ENCODE data around the gene THSD7A.

The THSD7A gene

DNA sequence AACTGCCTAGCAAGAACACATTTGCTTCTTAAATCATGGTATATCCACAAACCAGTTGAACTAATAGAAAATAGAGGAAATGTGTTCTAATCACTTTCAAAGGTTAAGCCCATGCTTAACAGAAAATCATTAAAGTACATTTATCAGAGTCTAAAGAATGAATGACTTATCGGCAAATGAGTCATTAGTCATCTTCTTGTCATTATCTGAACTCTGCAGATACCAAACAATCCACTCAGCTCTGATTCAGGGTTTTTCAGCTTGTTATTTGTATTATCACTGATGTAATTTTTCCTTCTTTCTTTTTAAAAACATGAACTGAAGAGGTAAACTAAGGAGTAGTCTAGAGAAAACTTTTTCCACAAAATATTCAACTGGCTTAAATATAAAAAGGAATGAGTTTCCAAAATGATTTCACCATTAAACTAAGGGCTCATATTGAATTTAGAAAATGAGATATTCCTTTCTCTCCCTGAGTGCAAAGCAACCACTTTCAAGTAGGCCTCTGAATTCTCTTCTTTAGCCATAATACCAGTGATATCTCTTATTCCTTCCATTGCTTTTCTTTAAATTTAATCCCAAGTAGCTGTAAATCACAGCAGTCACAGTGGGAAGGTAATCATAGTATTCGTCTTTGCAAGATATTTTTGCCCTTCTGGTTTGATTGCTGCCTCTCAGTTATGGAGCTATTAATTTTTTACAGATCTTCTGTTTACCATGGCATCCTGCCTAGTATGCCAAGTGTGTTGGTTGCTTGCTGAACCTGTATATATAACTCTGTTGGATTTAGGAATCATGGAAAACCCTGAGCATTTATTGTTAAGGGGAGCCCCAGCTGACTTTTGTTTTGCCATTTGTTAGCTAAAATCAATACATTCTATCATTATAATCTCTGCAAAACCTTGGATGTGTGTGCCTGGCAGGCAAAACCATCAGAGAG lies 125.1 kb downstream of the THSD7A start:
- TF ChIP-seq ZFX (IDR thresholded peaks at IDR 0.05), result no peak
- H3K27ac ChIP-seq, result no peak overlapping the region

- no peak overlapping the region for H3K27ac ChIP-seq
- TF ChIP-seq ZFX (IDR thresholded peaks at IDR 0.05) (no peak), CTCF (conservative IDR thresholded peaks at IDR 0.05) (no peak)
Measured at GRCh38 chr7:11703829-11704228, 128.2 kb downstream of the THSD7A start.

DNA sequence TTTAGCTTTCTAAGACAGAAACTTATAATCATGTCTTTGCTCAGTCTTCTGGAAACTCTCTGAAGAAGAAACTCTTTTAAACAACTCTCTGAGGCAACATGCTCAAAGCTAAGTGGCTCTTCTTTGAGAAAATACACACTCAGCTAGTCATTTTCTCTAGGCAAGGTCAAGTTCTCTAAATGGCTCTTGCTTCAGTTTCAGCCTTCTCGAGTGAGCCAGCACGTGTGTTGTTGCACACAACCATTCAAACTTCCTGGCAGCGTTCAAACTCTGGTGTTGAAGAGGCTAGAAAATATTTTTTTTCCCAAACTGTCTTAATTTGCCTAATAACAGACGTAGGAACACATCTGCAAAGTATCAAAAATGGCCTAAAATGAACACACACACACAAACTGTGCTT lies 129.1 kb downstream of the THSD7A start:
- TF ChIP-seq ZFX (IDR thresholded peaks at IDR 0.05) (no peak), CTCF (conservative IDR thresholded peaks at IDR 0.05) (no peak)

DNA sequence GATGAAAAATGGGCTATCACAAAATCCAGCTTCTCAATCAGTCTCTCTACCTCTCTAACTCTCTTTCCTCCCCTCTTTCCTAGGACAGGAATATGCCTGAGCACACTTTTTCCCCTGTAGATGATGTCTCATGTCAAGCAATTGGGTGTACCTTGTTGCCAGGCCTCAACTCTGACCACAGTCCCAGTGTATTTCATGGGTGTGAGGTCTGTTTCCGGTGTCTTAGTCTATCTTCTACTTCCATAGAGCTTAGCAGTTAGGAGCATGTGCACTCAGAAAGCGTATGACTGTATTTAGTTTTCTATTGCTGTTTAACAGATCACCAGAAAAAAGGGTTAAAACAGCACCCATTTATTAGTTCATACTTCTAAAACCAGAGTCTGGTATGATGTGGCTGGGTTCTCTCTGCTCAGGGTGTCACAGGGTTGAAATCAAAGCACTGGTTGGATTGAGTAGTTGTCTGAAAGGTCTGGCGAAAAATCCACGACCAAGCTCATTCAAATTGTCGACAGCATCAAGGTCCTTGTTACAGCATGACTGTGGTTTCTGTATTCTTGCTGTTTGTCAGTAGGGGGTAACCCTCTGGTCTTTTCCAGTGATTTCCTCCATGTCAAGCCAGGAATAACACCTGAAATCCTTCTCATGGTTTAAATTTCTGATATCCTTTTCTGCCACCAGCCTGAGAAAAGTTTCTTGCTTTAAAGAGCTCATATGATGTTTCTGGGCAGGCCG lies 130.0 kb downstream of the THSD7A start:
- TF ChIP-seq ZFX (IDR thresholded peaks at IDR 0.05), result no peak
- no peak for TF ChIP-seq CTCF (conservative IDR thresholded peaks at IDR 0.05)
- no peak overlapping the region for H3K27ac ChIP-seq

More for the DNA sequence above, 129.1 kb downstream of the THSD7A start:
- no peak overlapping the region for H3K27ac ChIP-seq

GRCh38 chr7:11699666-11700065 lies 132.3 kb downstream of the THSD7A start:
- no peak for TF ChIP-seq CTCF (conservative IDR thresholded peaks at IDR 0.05)
- no peak for TF ChIP-seq ZFX (IDR thresholded peaks at IDR 0.05)
- H3K27ac ChIP-seq, result no peak overlapping the region

GRCh38 chr7:11698384-11698871 lies 133.6 kb downstream of the THSD7A start:
- TF ChIP-seq CTCF (conservative IDR thresholded peaks at IDR 0.05) (no peak), ZFX (IDR thresholded peaks at IDR 0.05) (no peak)
- no peak overlapping the region for H3K27ac ChIP-seq

GRCh38 chr7:11690395-11690794 lies 141.6 kb downstream of the THSD7A start:
- TF ChIP-seq ZFX (IDR thresholded peaks at IDR 0.05) (no peak), CTCF (conservative IDR thresholded peaks at IDR 0.05) (no peak)
- H3K27ac ChIP-seq, result no peak overlapping the region

Data from C4-2B (cell line).